Neural progenitor cell (in vitro differentiated cells): ENCODE data around the gene FKBP10.

Experiments used
- EZH2 ChIP-seq: fragments of 200-600 bp; sonication (generic); IDR thresholded peaks from 2 replicates; pipeline ENCODE4 v1.6.1; 2017; ENCODE audit warnings: antibody characterized with exemption, mild to moderate bottlenecking, moderate library complexity
- EZH2phosphoT487 ChIP-seq: fragments of 200-600 bp; sonication (generic); IDR thresholded peaks from 2 replicates; pipeline ENCODE4 v1.6.1; 2017; ENCODE audit warnings: antibody characterized with exemption
- TF ChIP-seq, protein P1 (sequence below): fragments of 200-600 bp; sonication (generic); IDR thresholded peaks from 2 replicates; pipeline ENCODE4 v1.5.1; 2017; ENCODE audit warnings: antibody characterized with exemption, mild to moderate bottlenecking

GRCh38 chr17:41835214-41835799, 22.5 kb downstream of the FKBP10 start:
- TF ChIP-seq EZH2: no peak
- TF ChIP-seq, protein P1, sequence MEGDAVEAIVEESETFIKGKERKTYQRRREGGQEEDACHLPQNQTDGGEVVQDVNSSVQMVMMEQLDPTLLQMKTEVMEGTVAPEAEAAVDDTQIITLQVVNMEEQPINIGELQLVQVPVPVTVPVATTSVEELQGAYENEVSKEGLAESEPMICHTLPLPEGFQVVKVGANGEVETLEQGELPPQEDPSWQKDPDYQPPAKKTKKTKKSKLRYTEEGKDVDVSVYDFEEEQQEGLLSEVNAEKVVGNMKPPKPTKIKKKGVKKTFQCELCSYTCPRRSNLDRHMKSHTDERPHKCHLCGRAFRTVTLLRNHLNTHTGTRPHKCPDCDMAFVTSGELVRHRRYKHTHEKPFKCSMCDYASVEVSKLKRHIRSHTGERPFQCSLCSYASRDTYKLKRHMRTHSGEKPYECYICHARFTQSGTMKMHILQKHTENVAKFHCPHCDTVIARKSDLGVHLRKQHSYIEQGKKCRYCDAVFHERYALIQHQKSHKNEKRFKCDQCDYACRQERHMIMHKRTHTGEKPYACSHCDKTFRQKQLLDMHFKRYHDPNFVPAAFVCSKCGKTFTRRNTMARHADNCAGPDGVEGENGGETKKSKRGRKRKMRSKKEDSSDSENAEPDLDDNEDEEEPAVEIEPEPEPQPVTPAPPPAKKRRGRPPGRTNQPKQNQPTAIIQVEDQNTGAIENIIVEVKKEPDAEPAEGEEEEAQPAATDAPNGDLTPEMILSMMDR: no peak
- no peak for TF ChIP-seq EZH2phosphoT487
